ENCODE data around the gene ARV1. TPM values are rescaled to one million over a fixed set of nuclear protein-coding genes. Genes with fewer than 3 reads are reported as not detected.

Gene ARV1
- total RNA-seq, 6 experiments from 2014 or later = 20.0 to 26.8 (median 22.1) TPM

DNA sequence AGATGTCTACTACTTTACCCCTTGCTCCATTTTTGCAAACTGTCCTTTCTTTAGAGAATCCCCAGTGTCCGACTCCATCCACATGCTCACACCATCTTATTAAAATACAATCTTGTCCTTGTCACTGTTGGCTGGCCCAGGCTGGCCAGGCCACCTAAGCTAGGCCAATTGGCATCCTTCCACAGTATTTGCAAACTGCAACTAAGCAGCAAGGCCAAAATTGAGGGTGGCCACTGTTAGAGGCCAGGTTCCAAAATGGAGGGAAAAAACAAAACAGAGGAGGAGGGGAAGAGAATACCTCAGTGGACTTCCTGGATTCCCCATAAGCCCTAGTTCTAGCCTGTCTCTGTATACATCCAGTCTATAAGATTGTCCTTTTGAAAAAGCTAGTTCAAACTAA is 56.9 kb downstream of the ARV1 start:
- H3K27ac Mint-ChIP-seq = no peak overlapping the region
- TF ChIP-seq, protein P1, sequence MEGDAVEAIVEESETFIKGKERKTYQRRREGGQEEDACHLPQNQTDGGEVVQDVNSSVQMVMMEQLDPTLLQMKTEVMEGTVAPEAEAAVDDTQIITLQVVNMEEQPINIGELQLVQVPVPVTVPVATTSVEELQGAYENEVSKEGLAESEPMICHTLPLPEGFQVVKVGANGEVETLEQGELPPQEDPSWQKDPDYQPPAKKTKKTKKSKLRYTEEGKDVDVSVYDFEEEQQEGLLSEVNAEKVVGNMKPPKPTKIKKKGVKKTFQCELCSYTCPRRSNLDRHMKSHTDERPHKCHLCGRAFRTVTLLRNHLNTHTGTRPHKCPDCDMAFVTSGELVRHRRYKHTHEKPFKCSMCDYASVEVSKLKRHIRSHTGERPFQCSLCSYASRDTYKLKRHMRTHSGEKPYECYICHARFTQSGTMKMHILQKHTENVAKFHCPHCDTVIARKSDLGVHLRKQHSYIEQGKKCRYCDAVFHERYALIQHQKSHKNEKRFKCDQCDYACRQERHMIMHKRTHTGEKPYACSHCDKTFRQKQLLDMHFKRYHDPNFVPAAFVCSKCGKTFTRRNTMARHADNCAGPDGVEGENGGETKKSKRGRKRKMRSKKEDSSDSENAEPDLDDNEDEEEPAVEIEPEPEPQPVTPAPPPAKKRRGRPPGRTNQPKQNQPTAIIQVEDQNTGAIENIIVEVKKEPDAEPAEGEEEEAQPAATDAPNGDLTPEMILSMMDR (IDR thresholded peaks at IDR 0.05) = no peak
- no peaks in the 10 kb centered on the region for H3K9me3 Mint-ChIP-seq
- H3K36me3 Mint-ChIP-seq (ENCODE audit: low read depth) = no peaks in the 10 kb centered on the region
- no peak for DNase-seq
- no peak overlapping the region for H3K4me3 Mint-ChIP-seq
- H3K27me3 Mint-ChIP-seq (ENCODE audit: insufficient read depth) = no peaks in the 10 kb centered on the region; the same call in 1 of the 2 replicates
- peaks cover 8% of the 10 kb centered on the region for H3K4me1 Mint-ChIP-seq (ENCODE audit: low read depth)

DNA sequence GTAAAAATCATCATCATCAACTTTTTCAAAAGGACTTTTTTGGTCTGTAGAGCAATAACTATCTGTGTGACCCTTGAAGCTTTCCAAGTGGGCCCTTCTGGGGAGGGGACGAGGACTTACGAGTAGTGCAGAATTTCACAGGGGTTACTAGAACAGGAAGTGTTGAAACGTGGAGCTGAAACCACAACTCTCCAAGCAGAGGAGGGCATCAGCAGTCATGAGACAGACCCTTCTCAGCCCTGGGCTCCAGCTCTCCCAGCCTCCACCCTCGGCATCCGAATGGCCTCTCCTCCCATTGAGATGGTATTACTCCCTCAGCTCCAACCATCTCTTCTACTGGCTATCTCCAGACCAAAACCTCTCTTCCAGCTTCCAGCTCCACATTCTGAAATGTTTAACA is 57.5 kb downstream of the ARV1 start:
- no peaks in the 10 kb centered on the region for H3K9me3 Mint-ChIP-seq
- no peaks in the 10 kb centered on the region for H3K36me3 Mint-ChIP-seq (ENCODE audit: low read depth)
- DNase-seq = no peak
- no peaks in the 10 kb centered on the region; the same call in 1 of the 2 replicates for H3K27me3 Mint-ChIP-seq (ENCODE audit: insufficient read depth)
- H3K27ac Mint-ChIP-seq = no peak overlapping the region
- TF ChIP-seq, protein P1 (IDR thresholded peaks at IDR 0.05) = no peak
- peaks cover 12% of the 10 kb centered on the region for H3K4me1 Mint-ChIP-seq (ENCODE audit: low read depth)
- H3K4me3 Mint-ChIP-seq = no peak overlapping the region

- H3K4me3 Mint-ChIP-seq = no peak overlapping the region
- TF ChIP-seq, protein P1 (IDR thresholded peaks at IDR 0.05) = no peak
- H3K9me3 Mint-ChIP-seq = no peaks in the 10 kb centered on the region
- peaks cover 2% of the 10 kb centered on the region for H3K27me3 Mint-ChIP-seq (ENCODE audit: insufficient read depth)
- H3K27ac Mint-ChIP-seq = no peak overlapping the region
- H3K36me3 Mint-ChIP-seq (ENCODE audit: low read depth) = no peaks in the 10 kb centered on the region
- peaks cover 10% of the 10 kb centered on the region for H3K4me1 Mint-ChIP-seq (ENCODE audit: low read depth)
- DNase-seq = no peak
Measured at GRCh38 chr1:231037585-231038517, 59.0 kb downstream of the ARV1 start.

- DNase-seq = no peak
- Mint-ChIP-seq H3K27ac (no peak overlapping the region), H3K4me1 (ENCODE audit: low read depth) (0 out of 2 replicates have a peak, but pooled peaks cover 6% of the 10 kb centered on the region), H3K27me3 (ENCODE audit: insufficient read depth) (peaks cover 2% of the 10 kb centered on the region), H3K4me3 (peak overlapping the region; percentile 78), H3K9me3 (no peaks in the 10 kb centered on the region), H3K36me3 (ENCODE audit: low read depth) (no peaks in the 10 kb centered on the region; the same call in 1 of the 2 replicates)
- TF ChIP-seq, protein P1 (IDR thresholded peaks at IDR 0.05) = no peak
Measured at GRCh38 chr1:231039161-231040018, 60.5 kb downstream of the ARV1 start.

DNA sequence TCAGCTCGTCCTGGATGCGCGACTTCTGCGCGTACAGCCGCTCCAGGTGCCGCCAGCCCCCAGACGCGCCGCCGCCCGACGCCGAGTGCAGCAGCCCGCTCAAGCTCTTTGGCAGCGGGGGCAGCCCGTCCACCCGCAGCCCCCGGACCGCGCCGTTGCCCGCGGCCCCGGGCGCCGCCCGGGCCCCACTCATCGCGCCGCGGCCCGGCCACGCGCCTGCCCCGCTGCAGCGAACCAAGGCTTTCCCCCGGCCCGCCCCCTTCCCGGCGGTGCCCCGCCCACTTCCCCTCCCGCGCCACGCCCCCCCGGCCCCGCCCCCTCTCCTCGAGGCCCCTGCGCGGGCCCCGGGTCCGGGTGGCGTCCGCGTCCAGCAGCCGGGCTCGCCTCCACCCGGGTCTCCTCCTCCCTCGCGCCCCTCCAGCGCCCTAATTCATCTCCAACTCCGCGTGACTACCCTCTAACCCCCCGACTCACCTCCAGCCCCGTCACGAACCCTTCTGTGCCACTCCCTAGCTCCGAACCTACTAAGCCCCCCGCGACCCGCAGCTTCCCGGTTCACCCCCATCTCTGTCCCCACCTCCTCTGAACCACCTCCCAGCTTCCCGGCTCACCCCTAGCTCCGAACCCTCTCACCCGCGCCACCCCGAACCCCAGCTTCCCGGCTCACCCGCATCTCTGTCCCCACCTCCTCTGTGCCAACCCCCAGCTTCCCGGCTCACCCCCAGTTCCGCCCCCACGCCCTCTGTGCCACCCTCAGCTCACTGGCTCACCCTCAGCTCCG is 61.3 kb downstream of the ARV1 start, which contains the start of gene FAM89A:
Gene FAM89A (minus strand): TSS at position 236 of the 781 bp plus-strand sequence. CDS start 43 bp downstream, at position 193.
- peak within 1 kb of the TSS; percentile 78 for H3K4me3 Mint-ChIP-seq
- H3K36me3 Mint-ChIP-seq (ENCODE audit: low read depth) = peaks cover 4% of the 10 kb centered on the region; the same call in 1 of the 2 replicates
- H3K4me1 Mint-ChIP-seq (ENCODE audit: low read depth) = 0 out of 2 replicates have a peak, but pooled peaks cover 6% of the 10 kb centered on the region
- peaks cover 7% of the 10 kb centered on the region for H3K27me3 Mint-ChIP-seq (ENCODE audit: insufficient read depth)
- no peak within 1 kb of the TSS for H3K27ac Mint-ChIP-seq
- H3K9me3 Mint-ChIP-seq = peaks cover 3% of the 10 kb centered on the region; the same call in 1 of the 2 replicates
- TF ChIP-seq, protein P1 (IDR thresholded peaks at IDR 0.05) = no peak
- no peak for DNase-seq

All from HFFc6 (cell line).